ENCODE data around the gene ZNF606. TPM values are rescaled to one million over a fixed set of nuclear protein-coding genes. Genes with fewer than 3 reads are reported as not detected.

The ZNF606 gene
- total RNA-seq, 1 experiment from 2014 or later: 16.1 TPM

DNA sequence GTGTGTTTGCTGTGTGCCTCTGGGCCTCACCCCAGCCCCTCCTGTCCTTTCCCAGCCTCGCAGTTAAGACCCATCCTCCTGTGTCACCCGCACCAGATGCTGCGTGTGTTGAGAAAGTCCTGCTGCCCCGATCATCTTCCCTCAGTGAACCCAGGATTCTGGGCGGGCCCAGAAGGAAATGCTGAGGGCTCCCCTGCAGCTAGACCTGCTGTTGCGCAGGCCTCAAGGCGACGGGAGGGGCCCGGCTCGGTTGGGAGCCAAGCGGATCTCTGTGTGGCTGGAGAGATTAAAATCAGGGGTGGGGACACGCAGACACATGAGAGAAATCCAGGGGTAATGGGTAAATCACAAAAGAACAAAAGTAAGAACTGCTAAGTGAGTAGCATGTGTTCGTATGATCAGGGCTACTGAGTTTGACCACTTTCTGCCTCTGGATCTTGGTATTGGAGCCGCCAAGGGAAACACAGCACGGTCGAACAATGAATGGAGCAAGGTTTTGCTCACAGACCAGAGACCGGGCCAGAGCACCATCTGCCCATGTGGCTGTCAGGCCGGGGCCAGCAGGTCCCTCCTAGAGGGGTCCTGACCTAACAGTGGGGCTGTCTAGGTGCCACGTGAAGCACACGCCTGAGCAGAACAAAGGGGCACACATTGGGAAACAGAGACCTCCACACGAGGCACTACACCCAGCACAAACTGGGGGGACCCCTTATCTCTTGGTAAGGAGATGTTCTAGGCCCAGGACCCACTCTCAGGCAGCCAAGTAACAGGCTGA is 38.3 kb upstream of the ZNF606 start:
- POLR2A ChIA-PET: no interaction called here
- no peak overlapping the region for H3K27ac ChIP-seq (ENCODE audit: low read length)

DNA sequence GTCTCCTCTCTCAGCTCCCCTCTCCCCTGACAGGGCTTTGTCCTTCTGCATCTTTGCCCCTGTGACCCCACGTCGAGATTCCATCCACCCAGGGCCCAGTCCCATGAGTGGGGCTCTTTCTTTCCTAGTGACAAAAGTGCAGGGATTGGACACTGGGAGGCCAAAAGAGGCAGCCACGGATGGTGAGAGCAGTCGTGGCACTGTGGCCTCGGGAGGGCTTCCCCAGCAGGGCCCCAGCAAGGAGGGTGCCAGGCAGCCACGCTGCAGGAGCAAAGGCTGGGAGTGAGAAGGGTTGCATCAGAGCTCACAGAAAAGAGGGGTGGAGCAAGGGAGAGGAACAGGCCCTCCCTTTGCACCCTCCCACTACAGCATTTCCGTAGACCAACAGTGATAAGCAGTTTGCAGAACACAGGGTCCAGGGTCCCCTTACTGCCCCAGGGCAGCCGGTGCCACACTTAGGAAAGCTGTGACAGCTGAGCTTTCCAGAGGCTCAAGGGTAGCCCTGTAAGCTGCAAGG is 36.1 kb upstream of the ZNF606 start:
- no peak for ATAC-seq
- Histone ChIP-seq H3K27ac (ENCODE audit: low read length) (no peak overlapping the region), H3K4me1 (ENCODE audit: control insufficient read depth, insufficient read depth, low read length) (no peaks in the 10 kb centered on the region), H3K27me3 (ENCODE audit: control insufficient read depth, insufficient read depth, low read length) (no peaks in the 10 kb centered on the region), H3K4me3 (ENCODE audit: low read depth in 2 of 2, low read length in 2 of 2) (no peak overlapping the region), H3K9me3 (ENCODE audit: control insufficient read depth, insufficient read depth, low read depth, low read length) (no peaks in the 10 kb centered on the region), H3K36me3 (ENCODE audit: control insufficient read depth, insufficient read depth, low read length) (no peaks in the 10 kb centered on the region)
- CTCF ChIA-PET: no interaction called here
- in situ Hi-C loops (cut with HindIII; ENCODE audit: low pct_unique_long_range_greater_than_20kb, low sequenced_read_pairs) (no loop called here), intact Hi-C loops (cut with micrococcal nuclease; ENCODE audit: unreplicated experiment) (no loop called here)
- POLR2A ChIA-PET: no interaction called here
- TF ChIP-seq, protein P1, sequence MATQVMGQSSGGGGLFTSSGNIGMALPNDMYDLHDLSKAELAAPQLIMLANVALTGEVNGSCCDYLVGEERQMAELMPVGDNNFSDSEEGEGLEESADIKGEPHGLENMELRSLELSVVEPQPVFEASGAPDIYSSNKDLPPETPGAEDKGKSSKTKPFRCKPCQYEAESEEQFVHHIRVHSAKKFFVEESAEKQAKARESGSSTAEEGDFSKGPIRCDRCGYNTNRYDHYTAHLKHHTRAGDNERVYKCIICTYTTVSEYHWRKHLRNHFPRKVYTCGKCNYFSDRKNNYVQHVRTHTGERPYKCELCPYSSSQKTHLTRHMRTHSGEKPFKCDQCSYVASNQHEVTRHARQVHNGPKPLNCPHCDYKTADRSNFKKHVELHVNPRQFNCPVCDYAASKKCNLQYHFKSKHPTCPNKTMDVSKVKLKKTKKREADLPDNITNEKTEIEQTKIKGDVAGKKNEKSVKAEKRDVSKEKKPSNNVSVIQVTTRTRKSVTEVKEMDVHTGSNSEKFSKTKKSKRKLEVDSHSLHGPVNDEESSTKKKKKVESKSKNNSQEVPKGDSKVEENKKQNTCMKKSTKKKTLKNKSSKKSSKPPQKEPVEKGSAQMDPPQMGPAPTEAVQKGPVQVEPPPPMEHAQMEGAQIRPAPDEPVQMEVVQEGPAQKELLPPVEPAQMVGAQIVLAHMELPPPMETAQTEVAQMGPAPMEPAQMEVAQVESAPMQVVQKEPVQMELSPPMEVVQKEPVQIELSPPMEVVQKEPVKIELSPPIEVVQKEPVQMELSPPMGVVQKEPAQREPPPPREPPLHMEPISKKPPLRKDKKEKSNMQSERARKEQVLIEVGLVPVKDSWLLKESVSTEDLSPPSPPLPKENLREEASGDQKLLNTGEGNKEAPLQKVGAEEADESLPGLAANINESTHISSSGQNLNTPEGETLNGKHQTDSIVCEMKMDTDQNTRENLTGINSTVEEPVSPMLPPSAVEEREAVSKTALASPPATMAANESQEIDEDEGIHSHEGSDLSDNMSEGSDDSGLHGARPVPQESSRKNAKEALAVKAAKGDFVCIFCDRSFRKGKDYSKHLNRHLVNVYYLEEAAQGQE (IDR thresholded peaks at IDR 0.05; ENCODE audit: insufficient read depth in 1 of 2, low read depth in 2 of 2, low read length in 1 of 2): no peak
- no peak for TF ChIP-seq TCF7L2 (IDR thresholded peaks at IDR 0.05; ENCODE audit: low read depth, low read length)
- TF ChIP-seq, protein P2, sequence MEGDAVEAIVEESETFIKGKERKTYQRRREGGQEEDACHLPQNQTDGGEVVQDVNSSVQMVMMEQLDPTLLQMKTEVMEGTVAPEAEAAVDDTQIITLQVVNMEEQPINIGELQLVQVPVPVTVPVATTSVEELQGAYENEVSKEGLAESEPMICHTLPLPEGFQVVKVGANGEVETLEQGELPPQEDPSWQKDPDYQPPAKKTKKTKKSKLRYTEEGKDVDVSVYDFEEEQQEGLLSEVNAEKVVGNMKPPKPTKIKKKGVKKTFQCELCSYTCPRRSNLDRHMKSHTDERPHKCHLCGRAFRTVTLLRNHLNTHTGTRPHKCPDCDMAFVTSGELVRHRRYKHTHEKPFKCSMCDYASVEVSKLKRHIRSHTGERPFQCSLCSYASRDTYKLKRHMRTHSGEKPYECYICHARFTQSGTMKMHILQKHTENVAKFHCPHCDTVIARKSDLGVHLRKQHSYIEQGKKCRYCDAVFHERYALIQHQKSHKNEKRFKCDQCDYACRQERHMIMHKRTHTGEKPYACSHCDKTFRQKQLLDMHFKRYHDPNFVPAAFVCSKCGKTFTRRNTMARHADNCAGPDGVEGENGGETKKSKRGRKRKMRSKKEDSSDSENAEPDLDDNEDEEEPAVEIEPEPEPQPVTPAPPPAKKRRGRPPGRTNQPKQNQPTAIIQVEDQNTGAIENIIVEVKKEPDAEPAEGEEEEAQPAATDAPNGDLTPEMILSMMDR (IDR thresholded peaks at IDR 0.05): no peak
- TF ChIP-seq SIN3A (IDR thresholded peaks at IDR 0.05; ENCODE audit: borderline replicate concordance, insufficient read depth, low read depth, low read length): no peak
- TF ChIP-seq POLR2AphosphoS5 (IDR thresholded peaks at IDR 0.05; ENCODE audit: low read depth, low read length): no peak
- no peak for DNase-seq (ENCODE audit: low read depth, low spot score)
- no TSS peak for BruUV-seq (replicated peaks)

More for the DNA sequence above, 38.3 kb upstream of the ZNF606 start:
- H3K9me3 ChIP-seq (ENCODE audit: control insufficient read depth, insufficient read depth, low read depth, low read length): peaks cover 6% of the 10 kb centered on the region; the same call in 1 of the 2 replicates
- H3K4me3 ChIP-seq (ENCODE audit: low read depth in 2 of 2, low read length in 2 of 2): no peak overlapping the region
- ATAC-seq: no peak
- intact Hi-C loops (cut with micrococcal nuclease; ENCODE audit: unreplicated experiment) (no loop called here), in situ Hi-C loops (cut with HindIII; ENCODE audit: low pct_unique_long_range_greater_than_20kb, low sequenced_read_pairs) (no loop called here)
- no peaks in the 10 kb centered on the region for H3K36me3 ChIP-seq (ENCODE audit: control insufficient read depth, insufficient read depth, low read length)
- TF ChIP-seq SIN3A (IDR thresholded peaks at IDR 0.05; ENCODE audit: borderline replicate concordance, insufficient read depth, low read depth, low read length) (no peak), TCF7L2 (IDR thresholded peaks at IDR 0.05; ENCODE audit: low read depth, low read length) (no peak), POLR2AphosphoS5 (IDR thresholded peaks at IDR 0.05; ENCODE audit: low read depth, low read length) (no peak)
- TF ChIP-seq, protein P2 (IDR thresholded peaks at IDR 0.05): no peak
- TF ChIP-seq, protein P1 (IDR thresholded peaks at IDR 0.05; ENCODE audit: insufficient read depth in 1 of 2, low read depth in 2 of 2, low read length in 1 of 2): no peak
- no peaks in the 10 kb centered on the region for H3K4me1 ChIP-seq (ENCODE audit: control insufficient read depth, insufficient read depth, low read length)
- no TSS peak for BruUV-seq (replicated peaks)
- CTCF ChIA-PET: interaction anchor here (0.6 kb wide), 1 partner anchor 378 kb away, joined by 15 read pairs; no protein-coding TSS in a partner anchor
- no peak for DNase-seq (ENCODE audit: low read depth, low spot score)
- no peaks in the 10 kb centered on the region for H3K27me3 ChIP-seq (ENCODE audit: control insufficient read depth, insufficient read depth, low read length)

Measured in Panc1 (cell line).